Right kidney (tissue), 9 donors: ENCODE results near the gene MOG.

ENCODE experiments used
- DNase-seq: peaks from one replicate; pipeline ENCODE4 v3.0.0-alpha.2; 2016
- long read RNA-seq, 8 donors: transcript quantifications; one replicate each; lab custom pipeline, GENCODE V29; 2026

Gene MOG
- long read RNA-seq, donor 1 = 0 reads
- long read RNA-seq, donor 2, partial matches to known transcripts = 97 of 97 reads
- long read RNA-seq, donor 2, other reads (novel, unspliced or antisense) = 0 of 97 reads
- long read RNA-seq, donor 3 = 0 reads
- long read RNA-seq, donor 4 = 0 reads
- long read RNA-seq, donor 5, partial matches to known transcripts = 0 of 13 reads
- long read RNA-seq, donor 5, other reads (novel, unspliced or antisense) = 13 of 13 reads
- long read RNA-seq, donor 6 = 0 reads
- long read RNA-seq, donor 7, partial matches to known transcripts = 0 of 28 reads
- long read RNA-seq, donor 7, other reads (novel, unspliced or antisense) = 28 of 28 reads
- long read RNA-seq, donor 8 = 0 reads

DNA sequence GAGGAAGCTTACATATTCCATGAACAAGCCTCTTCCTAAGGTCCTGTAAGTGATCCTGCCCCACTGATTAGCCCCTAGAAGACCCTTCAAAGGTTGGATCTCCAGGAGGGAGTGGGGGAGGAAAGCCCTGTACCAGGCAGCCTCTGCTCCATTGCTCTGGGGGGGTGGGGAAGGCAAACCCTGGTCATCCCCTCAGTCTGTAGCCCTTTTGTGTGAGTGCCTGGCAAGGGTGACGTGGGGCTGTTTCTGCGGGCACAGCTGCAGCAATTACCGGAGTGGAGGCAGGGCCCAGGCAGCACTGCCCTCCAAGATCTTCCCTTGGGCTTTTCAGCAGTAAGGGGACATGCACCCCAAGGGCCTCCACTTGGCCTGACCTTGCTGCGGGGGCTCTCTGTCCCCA, at the start of gene MOG:
Gene MOG, plus strand, starts transcription at position 295 of the 400 bp plus-strand sequence. CDS start 118 bp downstream, outside the sequence.
- no peak for DNase-seq

DNA sequence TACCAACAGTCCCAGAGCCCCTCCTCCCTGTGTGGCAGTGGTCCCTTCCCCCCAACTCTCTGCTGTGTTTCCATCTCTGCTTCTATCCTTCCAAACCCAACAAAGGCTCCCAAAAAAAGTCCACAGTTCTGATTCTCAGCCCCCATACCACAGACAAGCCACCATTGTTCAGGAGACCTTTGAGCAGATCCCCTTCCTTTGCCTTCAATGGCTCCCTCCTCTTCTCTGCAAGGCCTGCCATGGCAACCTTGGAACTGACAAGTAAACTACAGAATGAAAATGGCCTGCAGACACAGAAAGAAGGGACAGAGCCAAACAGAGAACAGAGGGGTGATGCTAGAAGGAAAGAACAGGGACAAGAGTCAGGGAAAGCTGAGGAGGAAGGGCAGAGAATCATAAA, 48.8 kb upstream of the MOG start:
- no peak for DNase-seq

DNA sequence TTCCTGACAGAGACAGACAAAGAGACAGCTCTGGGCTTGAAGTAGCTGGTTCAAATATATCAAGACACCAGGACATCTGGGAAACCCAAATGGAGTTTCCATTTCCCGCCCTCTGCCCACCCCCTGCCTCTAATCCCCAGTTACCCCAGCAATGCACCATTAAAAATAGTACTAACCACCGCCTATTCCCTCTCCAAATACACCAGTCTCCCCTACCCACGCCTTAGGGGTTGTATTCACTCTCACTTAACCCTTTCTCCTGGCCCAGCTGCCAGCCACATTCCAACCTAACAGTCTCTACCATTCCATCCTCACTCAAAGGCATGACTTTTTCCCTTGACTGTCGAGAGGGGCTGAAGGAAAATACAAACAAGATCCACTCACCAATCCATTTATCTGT, 46.4 kb upstream of the MOG start:
- DNase-seq = no peak

DNA sequence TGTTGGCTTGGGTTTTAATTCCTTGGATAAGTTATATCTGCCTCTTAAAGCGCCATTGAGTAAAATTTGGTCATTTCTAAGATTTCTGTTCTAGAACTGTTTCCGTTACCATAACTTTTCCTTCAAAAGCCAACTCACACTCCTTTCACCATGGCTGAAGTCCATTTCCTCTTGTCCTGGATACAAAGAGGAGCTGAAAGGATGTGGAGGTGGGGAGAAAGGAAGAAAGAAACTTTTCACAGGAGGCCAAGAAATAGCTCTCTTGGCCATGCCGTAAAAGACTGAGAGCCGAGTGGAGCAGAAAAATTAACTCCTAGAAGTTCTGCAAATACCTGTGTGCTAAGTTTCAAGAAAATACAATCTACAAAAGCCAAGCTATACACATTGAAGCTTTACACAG, 45.5 kb upstream of the MOG start:
- no peak for DNase-seq

DNA sequence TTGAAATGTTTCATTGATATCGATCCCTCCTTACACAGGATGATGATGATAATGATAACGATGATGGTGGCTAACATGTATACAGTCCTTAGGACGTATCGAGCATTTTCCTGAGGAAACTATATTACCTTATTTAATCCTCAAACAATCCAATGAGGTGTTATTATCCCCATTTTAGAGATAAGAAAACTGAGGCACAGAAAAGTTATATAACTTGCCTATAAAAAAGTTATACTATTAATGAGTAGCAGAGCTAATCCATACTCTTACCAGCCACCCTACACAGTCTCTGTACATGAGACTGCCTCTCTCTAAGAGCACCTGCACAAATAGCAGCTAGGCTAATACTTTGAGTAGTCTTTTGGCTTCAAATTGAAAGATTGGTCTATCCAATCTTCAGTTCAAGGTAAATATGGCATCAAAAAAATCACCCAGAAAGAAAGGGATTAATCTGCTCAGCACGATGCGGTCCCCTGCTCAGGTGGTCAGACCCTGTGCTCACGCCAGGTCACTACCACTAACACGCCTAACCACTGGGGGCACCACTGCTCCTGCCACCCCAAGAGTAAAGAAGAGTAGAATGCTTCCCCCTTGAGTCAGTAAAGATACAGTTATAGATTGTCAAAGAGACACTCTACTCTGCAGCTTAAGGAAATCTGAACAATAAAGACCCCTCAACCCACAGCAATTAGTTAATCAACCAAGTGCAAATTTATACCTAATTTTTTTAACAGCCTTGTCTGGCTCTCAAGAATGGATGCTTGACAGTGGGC, 38.9 kb upstream of the MOG start:
- DNase-seq = no peak

DNA sequence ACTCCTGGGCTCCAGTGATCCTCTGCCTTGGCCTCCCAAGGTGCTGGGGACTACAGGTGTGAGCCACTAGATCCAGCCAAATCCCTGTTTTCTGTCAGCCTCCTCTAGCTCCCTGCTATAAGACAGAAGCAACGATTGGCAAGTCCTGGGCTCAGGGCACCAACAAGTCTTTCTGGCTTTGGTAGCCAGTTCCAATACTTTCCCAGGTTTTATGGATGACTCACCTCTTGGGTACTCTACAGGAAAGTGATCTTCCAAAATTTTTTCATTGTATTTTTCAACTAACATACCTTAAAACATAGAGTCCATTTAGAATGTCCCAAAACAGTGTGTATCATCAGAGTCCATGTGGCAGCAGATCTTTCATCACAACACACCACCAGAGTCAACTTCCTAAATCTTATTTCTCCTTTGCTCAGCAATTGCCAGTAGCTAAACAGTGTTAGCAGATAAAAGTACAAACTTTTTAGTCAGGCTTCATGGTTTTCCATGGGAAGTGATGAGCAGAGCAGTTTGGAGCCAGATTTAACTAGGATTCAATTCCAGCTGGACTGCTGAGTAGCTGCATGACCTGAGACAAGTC, 37.2 kb upstream of the MOG start:
- DNase-seq = no peak

DNA sequence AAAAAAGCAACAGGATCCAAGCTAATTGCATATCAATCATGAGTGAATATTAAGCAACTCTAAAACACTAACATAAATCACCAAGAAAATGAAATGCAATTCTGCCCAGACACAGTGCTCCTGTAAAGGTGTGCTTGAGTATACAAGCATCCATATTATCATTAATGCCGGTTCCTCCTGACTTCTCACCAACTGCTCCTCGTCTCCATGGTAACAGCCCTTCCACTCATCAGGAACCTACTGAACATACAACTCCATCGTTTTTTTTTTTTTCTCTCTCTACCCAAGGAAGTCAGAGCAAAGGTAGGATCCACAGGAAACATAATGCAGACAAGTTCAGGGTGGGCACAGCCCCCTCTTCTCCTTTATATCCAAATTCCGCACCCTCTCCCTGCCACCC, 36.3 kb upstream of the MOG start:
- no peak for DNase-seq

DNA sequence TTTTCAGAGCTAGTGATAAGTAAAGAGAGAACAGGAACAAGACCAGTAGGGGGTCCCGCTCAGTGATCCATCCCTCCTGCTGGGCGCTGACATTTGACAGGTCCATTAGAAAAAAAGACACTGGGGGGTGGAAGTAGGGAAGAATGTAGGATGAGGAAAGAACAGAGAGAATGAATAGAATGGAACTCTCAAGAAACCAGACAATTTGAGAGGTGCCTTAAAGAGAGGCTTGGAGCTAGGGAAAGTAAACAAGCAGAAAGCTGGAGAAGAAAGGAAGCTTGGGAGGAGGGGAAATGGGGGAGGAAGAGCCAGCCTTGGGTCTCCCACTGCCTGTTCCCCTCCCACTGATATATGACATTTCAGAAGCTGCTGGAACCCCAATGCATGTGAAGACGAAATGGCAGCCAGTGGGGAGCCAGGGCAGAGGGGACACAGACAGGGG, 32.4 kb upstream of the MOG start:
- no peak for DNase-seq

DNA sequence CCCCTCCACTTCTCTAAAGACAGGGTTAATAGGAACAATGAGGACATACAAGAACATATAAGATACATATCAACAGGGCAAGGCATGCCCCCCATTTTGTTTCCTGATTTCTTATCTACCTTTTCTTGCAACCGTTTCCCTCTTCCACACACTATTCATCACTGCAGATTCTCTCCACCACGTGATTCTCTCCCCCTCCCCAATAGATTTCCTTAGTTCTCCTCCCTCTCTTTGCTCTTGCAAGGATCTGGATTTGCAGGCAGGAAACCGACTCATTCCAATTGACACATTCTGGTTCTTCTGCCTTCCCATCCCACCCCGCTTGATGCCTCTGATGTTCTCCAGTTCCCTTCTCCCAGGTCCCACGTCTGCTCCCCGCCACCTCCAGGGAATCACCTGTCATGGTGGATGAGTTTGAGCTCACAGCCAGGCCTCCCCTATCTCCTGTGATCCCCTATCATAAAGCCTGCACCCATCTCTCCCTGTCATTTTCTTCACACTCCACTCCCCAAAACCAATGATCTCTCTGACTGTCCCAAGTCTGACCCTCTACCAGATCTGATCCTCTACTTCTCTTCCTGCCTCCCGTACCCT, 31.5 kb upstream of the MOG start:
- no peak for DNase-seq

DNA sequence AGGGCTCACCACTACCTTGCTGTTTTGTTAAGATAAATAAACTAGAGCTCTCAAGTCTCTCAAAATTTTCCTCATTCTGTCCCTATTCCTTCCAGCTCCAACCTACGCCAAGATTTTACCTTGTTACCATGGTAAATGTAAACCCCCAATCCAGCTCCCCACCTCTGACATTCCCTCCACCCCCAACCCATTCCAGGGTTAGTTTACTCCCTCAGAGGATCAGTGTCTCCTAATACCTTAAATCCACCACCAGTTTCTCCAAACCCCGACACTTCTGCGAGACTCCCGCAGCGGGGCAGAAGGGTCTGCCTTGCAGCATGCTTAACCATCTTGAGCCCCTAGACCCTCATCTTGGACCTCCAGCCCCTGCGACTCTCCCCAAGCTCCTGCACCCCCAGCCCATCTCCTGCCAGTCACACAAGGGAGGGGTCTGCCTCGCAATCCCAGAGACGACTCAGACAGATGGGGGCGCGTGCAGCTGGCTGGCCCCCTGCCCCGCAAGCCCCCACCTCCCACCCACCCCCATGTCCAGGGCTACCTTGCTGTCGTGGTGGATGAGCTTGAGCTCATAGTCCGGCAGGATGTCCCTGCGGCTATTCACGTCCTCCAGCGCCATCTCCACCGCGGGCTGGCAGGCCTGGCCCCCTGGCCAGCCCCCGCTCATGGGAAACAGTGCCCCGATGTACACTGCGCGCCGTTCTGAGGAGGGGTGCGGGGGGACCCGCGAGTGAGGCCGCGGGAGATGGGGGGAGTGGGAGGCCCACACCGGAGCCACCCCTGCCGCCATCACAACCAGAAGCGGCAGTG, 29.7 kb upstream of the MOG start:
- DNase-seq = no peak

DNA sequence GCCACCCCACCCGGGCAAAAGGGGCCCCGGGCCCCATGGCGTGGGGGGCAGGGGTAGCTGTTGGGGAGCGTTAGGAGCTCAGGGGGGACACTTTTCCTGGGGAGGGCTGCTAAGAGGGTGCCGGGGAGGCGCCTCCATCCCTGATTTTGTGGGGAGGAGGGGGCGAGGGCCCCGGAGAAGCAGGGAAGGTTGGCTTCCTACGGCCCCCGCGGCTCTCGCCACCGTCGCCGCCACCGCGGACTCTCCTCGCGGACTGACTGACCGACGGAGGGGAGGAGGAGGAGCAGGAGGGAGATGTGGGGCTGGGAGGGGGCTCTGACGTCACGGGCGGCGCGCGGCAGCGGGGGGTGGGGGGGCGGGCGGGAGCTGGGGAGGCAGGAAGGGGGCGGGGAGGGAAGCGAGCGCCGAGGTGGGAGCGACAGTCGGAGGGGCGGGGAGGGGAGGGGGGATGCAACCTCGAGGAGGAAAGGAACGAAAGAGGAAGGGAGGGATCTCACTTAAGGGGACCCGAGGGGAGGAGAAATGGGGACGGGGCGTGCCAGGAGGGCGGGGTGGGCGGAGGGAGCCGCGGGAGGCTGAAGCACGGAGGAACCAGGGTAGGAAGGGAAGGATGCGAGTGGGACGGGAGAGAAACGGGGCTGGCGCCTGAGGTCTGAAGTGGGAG, 29.0 kb upstream of the MOG start:
- peak; percentile 56 for DNase-seq

DNA sequence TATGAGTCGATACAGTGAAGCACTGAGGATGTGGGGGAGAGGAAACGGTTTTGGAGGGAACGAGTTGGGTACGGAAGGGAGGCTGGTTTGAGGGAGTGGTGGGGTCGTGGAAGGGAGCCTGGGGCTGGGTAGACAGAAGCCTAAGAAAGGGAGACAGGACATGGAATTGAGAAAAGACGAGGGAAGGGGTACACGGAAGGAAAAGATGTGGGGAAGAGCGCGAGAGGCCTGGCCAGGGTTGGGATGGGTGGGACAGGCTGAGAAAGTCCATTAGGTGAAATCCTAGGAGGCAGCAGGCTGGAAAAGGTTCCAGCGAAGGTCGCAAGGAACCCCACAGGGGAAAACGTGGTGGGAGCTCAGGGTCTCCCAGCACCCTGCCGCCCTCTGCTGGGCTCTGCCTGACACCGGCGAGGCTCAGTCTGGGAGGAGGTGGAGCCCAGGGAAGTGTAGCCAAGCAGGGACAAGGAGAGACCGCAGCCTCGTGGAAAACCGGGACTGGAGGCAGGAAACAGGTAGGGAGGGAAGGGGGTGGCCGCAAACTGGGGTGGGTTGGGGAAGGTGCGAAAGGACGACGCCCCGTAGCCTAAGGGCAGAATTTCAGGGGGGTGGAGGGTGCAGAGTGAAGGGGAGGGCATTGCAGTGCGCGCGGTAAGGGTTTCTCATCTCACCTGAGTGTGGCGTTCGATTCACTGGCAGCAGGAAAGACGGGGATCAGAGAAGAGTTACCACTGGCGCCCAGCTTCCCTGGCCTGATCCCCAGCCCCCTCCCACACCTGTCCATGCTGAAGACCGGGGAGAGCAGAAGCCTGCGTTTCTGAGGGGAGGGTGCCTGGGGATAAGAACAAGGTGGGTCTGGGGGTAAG, 28.2 kb upstream of the MOG start:
- peak; percentile 81 for DNase-seq

DNA sequence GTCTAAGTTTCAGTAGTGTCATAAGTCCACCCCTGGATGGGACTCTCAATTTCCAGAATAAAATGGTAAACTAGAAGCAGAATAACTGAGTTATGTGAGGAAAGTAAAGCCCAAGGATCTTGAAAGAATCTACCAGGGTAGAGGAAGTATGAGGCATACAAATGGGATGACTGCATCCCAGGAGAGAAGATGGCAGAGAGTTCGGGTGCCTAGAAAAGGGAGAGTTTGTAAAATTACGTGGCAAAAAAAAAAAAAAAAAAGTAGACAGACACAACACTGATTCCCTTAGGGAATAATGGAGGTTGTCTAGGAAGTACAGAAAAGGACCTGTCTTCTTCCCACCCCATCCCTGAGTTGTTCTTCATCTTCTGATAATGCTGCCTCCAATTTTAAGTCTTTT, 27.3 kb upstream of the MOG start:
- DNase-seq = no peak

DNA sequence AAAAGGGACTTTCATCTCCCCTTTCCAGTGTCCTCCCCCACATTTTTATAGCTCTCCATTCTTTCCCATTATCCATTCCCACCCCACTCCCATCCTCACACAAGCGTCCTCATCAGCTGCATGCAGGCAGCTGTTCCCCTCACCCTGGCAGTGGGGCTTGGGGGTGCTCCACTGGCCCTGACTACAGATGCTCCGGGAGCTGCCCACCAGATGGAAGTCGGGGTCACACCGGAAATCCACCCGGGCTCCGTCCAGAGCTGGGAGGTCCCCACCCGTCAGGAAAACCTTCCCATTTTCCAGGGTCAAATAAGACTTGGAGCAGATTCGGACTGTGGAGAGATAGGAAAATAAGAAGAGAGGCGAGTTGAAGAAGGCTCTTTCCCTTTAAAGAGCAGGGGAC, 26.6 kb upstream of the MOG start:
- no peak for DNase-seq

DNA sequence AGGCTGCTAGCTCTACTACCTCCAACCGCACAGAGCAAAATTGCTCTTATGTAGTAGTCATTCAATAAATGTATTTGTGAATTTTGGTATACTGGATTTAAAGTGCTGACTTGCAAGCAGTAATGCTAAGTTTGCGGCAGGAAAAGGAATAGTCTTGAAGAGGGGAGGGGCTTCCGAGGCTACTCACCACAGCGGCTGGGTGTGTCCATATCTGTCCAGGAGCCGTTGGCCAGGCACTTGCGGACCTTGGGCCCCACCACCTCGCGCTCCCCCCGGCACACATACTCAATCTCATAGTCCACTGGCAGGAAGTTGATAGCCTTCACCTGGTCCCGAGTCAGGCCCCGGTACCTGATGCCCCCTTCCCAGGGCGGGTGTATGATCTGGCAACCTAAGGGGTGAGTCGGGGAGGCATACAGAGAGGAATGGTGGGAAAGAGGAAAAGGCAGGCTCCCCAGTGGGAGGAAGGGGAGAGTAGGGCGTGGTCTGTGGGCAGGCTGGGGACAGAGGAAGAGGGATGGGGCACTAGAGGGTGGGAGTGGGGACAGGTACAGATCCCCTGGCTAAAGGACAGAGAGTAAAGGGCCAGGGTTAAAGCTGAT, 25.6 kb upstream of the MOG start:
- no peak for DNase-seq

DNA sequence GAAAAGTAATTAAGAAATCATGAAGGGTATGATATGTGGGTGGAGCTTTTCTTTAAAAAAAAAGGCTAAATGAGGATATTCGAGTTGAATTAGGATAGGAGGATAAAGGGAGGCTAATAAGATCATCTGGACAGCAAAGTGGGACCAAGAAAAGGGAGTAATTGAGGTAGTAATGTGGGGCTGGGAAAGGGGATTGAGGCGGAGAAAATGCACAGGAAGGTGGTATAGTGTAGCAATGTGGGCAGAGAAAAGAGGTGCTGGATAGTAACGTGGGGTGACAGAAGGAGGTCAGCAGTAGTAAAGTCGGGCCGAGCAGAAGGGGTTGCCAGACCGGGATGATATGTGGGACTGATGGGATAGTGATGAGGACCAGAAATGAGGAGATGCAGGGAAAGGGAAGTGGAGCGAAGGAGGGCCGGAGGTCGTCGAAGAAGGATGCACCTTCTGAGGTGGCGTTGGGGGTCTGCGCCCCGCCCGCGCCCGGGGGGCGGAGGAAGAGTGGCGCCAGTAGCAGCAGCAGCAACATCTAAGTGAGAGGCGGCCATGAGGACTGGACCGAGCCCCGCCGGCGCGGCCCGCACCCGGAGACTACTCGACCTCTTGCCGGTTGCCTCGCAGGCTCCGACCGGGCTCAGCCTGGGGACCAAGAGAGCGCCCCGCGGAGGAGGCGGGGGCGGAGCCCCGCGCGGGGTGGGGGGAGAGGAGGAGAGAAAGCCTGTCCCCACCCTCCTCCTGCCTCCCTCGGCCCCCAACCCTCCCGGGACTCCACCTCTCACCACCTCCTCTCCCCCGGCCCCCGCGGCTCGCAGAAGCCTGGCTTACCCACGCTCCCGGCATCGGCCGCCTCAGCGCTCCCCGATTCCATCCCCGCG, 24.8 kb upstream of the MOG start:
- DNase-seq = peak; percentile 63

DNA sequence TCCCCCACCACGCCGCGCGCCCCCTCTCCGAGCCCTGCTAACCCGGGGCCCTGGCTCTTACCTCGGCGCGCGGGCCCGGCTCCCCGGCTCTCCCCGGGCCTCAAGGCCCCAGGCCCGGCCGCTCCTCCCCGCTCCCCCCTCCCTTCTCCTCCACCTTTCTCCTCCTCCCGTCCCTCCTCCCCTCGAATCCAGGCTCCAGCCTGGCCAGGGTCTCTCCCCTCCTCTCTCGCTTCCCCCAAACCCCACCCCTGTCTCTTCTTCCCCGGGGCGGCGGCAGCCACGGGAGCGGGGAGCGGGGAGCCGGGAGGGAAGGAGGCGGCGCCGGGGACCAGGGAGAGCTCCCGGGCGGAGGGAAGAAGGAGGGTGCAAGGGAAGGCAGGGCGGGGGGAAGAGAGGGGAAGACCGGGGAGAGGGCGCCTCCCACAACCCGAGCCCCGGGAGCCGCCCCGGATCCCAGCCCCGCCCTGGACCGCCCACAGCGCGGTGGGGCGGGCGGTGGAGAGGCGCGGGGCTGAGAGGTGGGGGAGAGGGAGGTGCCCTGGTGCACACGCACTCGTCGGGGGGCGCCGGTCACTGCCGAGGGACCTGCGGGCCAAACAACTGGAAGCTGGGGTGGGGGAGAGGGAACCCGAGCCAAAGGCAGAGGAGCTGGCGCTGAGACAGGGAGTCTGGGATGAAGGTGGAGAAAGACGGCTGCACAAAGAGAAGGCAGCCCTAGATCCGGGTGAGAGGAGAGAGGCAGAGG, 23.9 kb upstream of the MOG start, which contains the start of gene GABBR1:
Gene GABBR1, minus strand, starts transcription at position 395 of the 745 bp plus-strand sequence. CDS start 798 bp downstream, outside the sequence.
- DNase-seq = peak; percentile 87

DNA sequence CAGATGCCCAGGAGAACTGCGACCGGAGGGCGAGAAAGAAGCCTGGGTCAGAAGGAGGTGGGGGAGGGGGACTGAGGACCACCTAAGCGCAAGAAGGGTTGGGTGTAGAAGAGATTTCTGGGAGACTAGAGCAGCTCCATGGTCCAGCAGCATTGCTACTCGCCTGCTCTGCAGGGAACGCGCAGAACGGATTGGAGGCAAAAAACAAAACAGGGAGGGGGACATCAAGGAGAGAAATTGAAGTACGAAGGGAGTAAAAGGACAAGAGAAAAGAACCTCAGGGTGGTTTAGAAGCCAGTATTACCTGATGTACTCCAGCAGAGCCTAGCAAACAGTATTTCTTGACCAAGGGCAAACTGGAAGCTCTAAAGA, 23.4 kb upstream of the MOG start:
- DNase-seq = no peak
